ENCODE results near the gene FLOT1. TPM values are rescaled to one million over a fixed set of nuclear protein-coding genes. Genes with fewer than 3 reads are reported as not detected.

Gene FLOT1
- total and polyA plus RNA-seq, 2 of the 13 experiments (the other 11 are each of a cell fraction or from before 2014, with no cell fraction given) = 82.3 to 130 TPM

DNA sequence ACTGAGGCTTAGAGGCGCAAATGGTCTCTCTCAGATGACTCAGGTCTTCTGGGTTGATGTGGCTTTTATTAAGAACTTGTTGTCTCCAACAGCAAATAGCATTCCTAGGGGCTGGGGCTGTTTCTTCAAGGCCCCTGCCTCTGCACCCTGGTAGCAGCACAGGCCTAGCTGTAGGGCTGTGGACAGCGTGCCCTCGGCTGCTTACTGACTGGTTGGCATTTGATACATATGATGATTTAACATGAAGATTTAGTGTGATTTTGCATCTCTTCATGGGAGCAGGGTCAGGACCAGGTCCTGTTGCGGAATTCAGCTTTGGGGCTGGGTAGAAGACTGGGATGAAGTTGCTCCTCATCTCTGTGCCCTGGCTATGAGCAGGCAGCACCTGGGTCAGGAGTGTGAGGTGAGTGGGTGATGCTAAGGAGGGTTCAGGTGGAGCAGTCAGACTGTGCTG is 26.2 kb upstream of the FLOT1 start (continued):
- TF ChIP-seq ZNF274 (CRISPR knock-in tag; IDR thresholded peaks at IDR 0.05) = no peak
- no peak for TF ChIP-seq CHD2 (IDR thresholded peaks at IDR 0.05; ENCODE audit: low read depth, low read length)
- no peak for TF ChIP-seq KLF9 (CRISPR knock-in tag; IDR thresholded peaks at IDR 0.05; ENCODE audit: low read depth)
- peak; percentile 74 for TF ChIP-seq RBM22 (optimal IDR thresholded peaks at IDR 0.05; ENCODE audit: low read length)
- no peak for TF ChIP-seq ZNF232 (CRISPR knock-in tag; IDR thresholded peaks at IDR 0.05; ENCODE audit: borderline replicate concordance)
- TF ChIP-seq ZC3H4 (CRISPR knock-in tag; IDR thresholded peaks at IDR 0.05; ENCODE audit: borderline replicate concordance) = peak; percentile 94
- TF ChIP-seq, protein P1, sequence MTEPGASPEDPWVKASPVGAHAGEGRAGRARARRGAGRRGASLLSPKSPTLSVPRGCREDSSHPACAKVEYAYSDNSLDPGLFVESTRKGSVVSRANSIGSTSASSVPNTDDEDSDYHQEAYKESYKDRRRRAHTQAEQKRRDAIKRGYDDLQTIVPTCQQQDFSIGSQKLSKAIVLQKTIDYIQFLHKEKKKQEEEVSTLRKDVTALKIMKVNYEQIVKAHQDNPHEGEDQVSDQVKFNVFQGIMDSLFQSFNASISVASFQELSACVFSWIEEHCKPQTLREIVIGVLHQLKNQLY (CRISPR knock-in tag; IDR thresholded peaks at IDR 0.05) = no peak
- TF ChIP-seq BCL6 (CRISPR knock-in tag; IDR thresholded peaks at IDR 0.05) = no peak
- TF ChIP-seq CBFB (CRISPR knock-in tag; IDR thresholded peaks at IDR 0.05) = no peak; the same call in 1 of the 2 replicates
- TF ChIP-seq, protein P2, sequence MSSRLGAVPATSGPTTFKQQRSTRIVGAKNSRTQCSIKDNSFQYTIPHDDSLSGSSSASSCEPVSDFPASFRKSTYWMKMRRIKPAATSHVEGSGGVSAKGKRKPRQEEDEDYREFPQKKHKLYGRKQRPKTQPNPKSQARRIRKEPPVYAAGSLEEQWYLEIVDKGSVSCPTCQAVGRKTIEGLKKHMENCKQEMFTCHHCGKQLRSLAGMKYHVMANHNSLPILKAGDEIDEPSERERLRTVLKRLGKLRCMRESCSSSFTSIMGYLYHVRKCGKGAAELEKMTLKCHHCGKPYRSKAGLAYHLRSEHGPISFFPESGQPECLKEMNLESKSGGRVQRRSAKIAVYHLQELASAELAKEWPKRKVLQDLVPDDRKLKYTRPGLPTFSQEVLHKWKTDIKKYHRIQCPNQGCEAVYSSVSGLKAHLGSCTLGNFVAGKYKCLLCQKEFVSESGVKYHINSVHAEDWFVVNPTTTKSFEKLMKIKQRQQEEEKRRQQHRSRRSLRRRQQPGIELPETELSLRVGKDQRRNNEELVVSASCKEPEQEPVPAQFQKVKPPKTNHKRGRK (CRISPR knock-in tag; IDR thresholded peaks at IDR 0.05) = no peak
- no peak for TF ChIP-seq ZNF879 (CRISPR knock-in tag; IDR thresholded peaks at IDR 0.05)
- TF ChIP-seq, protein P3, sequence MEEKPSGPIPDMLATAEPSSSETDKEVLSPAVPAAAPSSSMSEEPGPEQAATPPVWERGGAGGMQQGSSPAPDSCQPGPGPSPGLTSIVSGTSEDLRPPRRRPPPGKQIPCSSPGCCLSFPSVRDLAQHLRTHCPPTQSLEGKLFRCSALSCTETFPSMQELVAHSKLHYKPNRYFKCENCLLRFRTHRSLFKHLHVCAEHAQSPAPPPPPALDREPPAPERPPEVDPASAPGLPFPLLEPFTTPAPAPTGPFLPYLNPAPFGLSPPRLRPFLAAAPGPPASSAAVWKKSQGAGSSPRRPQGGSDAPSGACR (CRISPR knock-in tag; IDR thresholded peaks at IDR 0.05) = no peak
- TF ChIP-seq MTF1 (CRISPR knock-in tag; IDR thresholded peaks at IDR 0.05) = no peak
- TF ChIP-seq, protein P4, sequence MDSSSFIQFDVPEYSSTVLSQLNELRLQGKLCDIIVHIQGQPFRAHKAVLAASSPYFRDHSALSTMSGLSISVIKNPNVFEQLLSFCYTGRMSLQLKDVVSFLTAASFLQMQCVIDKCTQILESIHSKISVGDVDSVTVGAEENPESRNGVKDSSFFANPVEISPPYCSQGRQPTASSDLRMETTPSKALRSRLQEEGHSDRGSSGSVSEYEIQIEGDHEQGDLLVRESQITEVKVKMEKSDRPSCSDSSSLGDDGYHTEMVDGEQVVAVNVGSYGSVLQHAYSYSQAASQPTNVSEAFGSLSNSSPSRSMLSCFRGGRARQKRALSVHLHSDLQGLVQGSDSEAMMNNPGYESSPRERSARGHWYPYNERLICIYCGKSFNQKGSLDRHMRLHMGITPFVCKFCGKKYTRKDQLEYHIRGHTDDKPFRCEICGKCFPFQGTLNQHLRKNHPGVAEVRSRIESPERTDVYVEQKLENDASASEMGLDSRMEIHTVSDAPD (CRISPR knock-in tag; IDR thresholded peaks at IDR 0.05) = no peak
- no peak for TF ChIP-seq KDM6A (CRISPR knock-in tag; IDR thresholded peaks at IDR 0.05; ENCODE audit: low read depth)
- no peak for TF ChIP-seq POLR2AphosphoS2 (IDR thresholded peaks at IDR 0.05; ENCODE audit: low read depth, low read length)
- TF ChIP-seq, protein P5, sequence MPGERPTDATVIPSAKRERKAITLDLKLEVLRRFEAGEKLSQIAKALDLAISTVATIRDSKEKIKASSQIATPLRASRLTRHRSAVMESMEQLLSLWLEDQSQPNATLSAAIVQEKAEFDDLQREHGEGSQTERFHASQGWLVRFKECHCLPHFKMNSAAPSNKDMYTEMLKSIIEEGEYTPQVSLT (CRISPR knock-in tag; IDR thresholded peaks at IDR 0.05; ENCODE audit: borderline replicate concordance, low read depth) = no peak
- no peak for TF ChIP-seq CHCHD3 (CRISPR knock-in tag; IDR thresholded peaks at IDR 0.05)
- TF ChIP-seq NCOR1 (IDR thresholded peaks at IDR 0.05; ENCODE audit: borderline replicate concordance, low read length) = no peak
- no peak for TF ChIP-seq MXD4 (CRISPR knock-in tag; IDR thresholded peaks at IDR 0.05)
- TF ChIP-seq ZNF367 (CRISPR knock-in tag; IDR thresholded peaks at IDR 0.05; ENCODE audit: borderline replicate concordance) = no peak
- TF ChIP-seq HOXA3 (CRISPR knock-in tag; IDR thresholded peaks at IDR 0.05) = no peak
- no peak; the same call in 1 of the 2 replicates for TF ChIP-seq NRL (CRISPR knock-in tag; IDR thresholded peaks at IDR 0.05; ENCODE audit: borderline replicate concordance)
- TF ChIP-seq, protein P6, sequence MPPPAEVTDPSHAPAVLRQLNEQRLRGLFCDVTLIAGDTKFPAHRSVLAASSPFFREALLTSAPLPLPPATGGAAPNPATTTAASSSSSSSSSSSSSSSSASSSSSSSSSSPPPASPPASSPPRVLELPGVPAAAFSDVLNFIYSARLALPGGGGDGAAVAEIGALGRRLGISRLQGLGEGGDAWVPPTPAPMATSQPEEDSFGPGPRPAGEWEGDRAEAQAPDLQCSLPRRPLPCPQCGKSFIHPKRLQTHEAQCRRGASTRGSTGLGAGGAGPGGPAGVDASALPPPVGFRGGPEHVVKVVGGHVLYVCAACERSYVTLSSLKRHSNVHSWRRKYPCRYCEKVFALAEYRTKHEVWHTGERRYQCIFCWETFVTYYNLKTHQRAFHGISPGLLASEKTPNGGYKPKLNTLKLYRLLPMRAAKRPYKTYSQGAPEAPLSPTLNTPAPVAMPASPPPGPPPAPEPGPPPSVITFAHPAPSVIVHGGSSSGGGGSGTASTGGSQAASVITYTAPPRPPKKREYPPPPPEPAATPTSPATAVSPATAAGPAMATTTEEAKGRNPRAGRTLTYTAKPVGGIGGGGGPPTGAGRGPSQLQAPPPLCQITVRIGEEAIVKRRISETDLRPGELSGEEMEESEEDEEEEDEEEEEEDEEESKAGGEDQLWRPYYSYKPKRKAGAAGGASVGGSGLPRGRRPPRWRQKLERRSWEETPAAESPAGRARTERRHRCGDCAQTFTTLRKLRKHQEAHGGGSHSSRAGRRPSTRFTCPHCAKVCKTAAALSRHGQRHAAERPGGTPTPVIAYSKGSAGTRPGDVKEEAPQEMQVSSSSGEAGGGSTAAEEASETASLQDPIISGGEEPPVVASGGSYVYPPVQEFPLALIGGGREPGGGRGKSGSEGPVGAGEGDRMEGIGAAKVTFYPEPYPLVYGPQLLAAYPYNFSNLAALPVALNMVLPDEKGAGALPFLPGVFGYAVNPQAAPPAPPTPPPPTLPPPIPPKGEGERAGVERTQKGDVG (CRISPR knock-in tag; IDR thresholded peaks at IDR 0.05; ENCODE audit: borderline replicate concordance) = no peak
